Stomach (tissue), 4 donors: ENCODE data around the gene SLC7A9.

ENCODE experiments used
- CTCF ChIP-seq, 7 experiments: fragments of 450-650 bp in 4 of 7; fragments of 200-600 bp in 3 of 7; sonication (generic) in 3 of 7; IDR thresholded peaks; one replicate each; pipeline ENCODE4 v1.5.1; 2016 to 2019; ENCODE audit warnings: antibody characterized with exemption in 7 of 7, control low read depth in 2 of 7, mild to moderate bottlenecking in 1 of 7
- POLR2AphosphoS5 ChIP-seq, 3 donors: sonication (generic); formaldehyde crosslinking; IDR thresholded peaks; one replicate each; pipeline ENCODE4 v1.6.1; 2016; ENCODE audit warnings: antibody characterized with exemption in 3 of 3

GRCh38 chr19:32901504-32902161 lies 32.1 kb upstream of the SLC7A9 start:
- TF ChIP-seq CTCF (IDR thresholded peaks at IDR 0.05) (no peak), POLR2AphosphoS5 (IDR thresholded peaks at IDR 0.05) (no peak)
